Astrocyte (in vitro differentiated cells and primary cell): ENCODE results near the gene LNX2.

Experiments
- EZH2 ChIP-seq: IDR thresholded peaks from 2 replicates; pipeline ENCODE4 v1.6.1; 2012; ENCODE audit warnings: mild to moderate bottlenecking, low read length, inconsistent platforms; ENCODE audit not compliant: insufficient read depth
- TF ChIP-seq, protein P1 (sequence below): IDR thresholded peaks from 2 replicates; pipeline ENCODE4 v1.5.1; 2011; ENCODE audit warnings: low read depth, mild to moderate bottlenecking, inconsistent platforms, low read length, moderate library complexity; ENCODE audit not compliant: insufficient read depth

DNA sequence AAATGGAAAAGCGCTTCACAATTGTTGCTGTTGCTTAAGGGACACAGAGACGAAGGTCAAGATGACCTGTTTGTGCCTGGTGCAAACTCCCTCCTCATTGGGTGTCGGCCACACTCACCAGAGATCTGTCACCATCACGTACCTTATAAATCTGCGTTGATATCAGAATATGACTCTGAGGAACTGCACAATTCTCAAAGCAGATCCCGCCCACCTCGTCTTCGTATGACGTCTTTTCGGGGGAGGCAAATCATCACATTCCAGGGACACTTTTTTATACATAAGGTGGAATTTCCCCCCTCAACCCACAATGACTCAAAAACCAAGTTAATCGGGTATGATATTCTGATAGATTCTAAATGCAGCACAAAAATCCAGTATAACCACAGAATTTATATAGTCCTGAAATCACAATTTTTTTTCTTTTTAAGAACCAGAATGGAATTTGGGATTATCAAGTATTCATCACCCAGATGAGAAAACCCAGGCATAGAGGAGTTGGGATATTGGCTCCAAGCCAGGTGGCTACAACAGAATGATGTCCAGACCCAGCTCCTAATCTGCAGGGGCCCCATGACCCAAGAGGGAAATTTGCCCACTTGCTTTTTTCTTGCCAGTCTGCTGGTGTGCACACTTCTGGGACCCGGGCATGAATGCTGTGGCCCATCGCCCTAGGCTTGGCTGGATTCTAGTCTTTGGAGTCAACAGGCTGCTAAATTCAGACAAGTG is 119.4 kb downstream of the LNX2 start:
- TF ChIP-seq, protein P1, sequence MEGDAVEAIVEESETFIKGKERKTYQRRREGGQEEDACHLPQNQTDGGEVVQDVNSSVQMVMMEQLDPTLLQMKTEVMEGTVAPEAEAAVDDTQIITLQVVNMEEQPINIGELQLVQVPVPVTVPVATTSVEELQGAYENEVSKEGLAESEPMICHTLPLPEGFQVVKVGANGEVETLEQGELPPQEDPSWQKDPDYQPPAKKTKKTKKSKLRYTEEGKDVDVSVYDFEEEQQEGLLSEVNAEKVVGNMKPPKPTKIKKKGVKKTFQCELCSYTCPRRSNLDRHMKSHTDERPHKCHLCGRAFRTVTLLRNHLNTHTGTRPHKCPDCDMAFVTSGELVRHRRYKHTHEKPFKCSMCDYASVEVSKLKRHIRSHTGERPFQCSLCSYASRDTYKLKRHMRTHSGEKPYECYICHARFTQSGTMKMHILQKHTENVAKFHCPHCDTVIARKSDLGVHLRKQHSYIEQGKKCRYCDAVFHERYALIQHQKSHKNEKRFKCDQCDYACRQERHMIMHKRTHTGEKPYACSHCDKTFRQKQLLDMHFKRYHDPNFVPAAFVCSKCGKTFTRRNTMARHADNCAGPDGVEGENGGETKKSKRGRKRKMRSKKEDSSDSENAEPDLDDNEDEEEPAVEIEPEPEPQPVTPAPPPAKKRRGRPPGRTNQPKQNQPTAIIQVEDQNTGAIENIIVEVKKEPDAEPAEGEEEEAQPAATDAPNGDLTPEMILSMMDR: no peak
- no peak for TF ChIP-seq EZH2
